SK-N-SH (cell line): ENCODE measurements around the gene SSTR4. TPM values are rescaled to one million over a fixed set of nuclear protein-coding genes. Genes with fewer than 3 reads are reported as not detected.

ENCODE experiments used
- CTCF ChIA-PET: fragments of 300-600, 350-600 bp; formaldehyde crosslinking; extraction: SDS; loops from one replicate; lab custom pipeline; 2021; lab: Yijun Ruan, JAX
- POLR2A ChIA-PET: fragments of 350-600 bp; sonication (Branson Sonifier 250); formaldehyde crosslinking; extraction: SDS; loops from one replicate; lab custom pipeline; 2020; ENCODE audit warnings: antibody characterized with exemption, inconsistent platforms; lab: Yijun Ruan, JAX
- DNase-seq: peaks from one replicate; pipeline ENCODE4 v3.0.0; 2012
- H2AFZ ChIP-seq: fragments of 200-600 bp; sonication (generic); 2 replicates; pipeline ENCODE4 v1.8.1; 2016; ENCODE audit warnings: antibody characterized with exemption, mild to moderate bottlenecking, low read depth
- H3F3A ChIP-seq: fragments of 200-600 bp; sonication (generic); replicated peaks from 2 replicates; pipeline ENCODE3; 2016; ENCODE audit warnings: antibody characterized with exemption, mild to moderate bottlenecking; ENCODE audit not compliant: insufficient read depth
- H3K27ac ChIP-seq, 2 experiments: fragments of 200-500 bp in 1 of 2; fragments of 200-600 bp in 1 of 2; sonication (Bioruptor generic) in 1 of 2; sonication (generic), shearing (Covaris generic) in 1 of 2; 2 replicates each; pipeline versions ENCODE4 v1.5.1 to v1.6.1; 2014 to 2016; ENCODE audit warnings: low read depth in 2 of 2, inconsistent platforms in 1 of 2, low read length in 1 of 2, mild to moderate bottlenecking in 1 of 2, mixed read lengths in 1 of 2
- H3K27me3 ChIP-seq: fragments of 200-600 bp; sonication (generic), shearing (Covaris generic); 2 replicates; pipeline ENCODE4 v1.6.1; 2016; ENCODE audit warnings: mixed run types; ENCODE audit not compliant: insufficient read depth
- H3K36me3 ChIP-seq, 2 experiments: fragments of 200-500 bp in 1 of 2; fragments of 200-600 bp in 1 of 2; sonication (Bioruptor generic) in 1 of 2; sonication (generic) in 1 of 2; replicated peaks in 1 of 2; 2 replicates each; pipeline versions ENCODE3 to v1.5.1; 2014 to 2016; ENCODE audit warnings: low read length in 1 of 2, mild to moderate bottlenecking in 1 of 2; ENCODE audit not compliant: insufficient read depth in 2 of 2, control insufficient read depth in 1 of 2
- H3K4me1 ChIP-seq, 2 experiments: fragments of 200-500 bp in 1 of 2; fragments of 200-600 bp in 1 of 2; sonication (Bioruptor generic) in 1 of 2; sonication (generic), shearing (Covaris generic) in 1 of 2; 2 replicates each; pipeline versions ENCODE4 v1.5.1 to v1.6.1; 2014 to 2016; ENCODE audit warnings: low read depth in 1 of 2, low read length in 1 of 2, mixed run types in 1 of 2; ENCODE audit not compliant: insufficient read depth in 2 of 2, control insufficient read depth in 1 of 2
- H3K4me2 ChIP-seq: fragments of 200-600 bp; sonication (generic), shearing (Covaris generic); 2 replicates; pipeline ENCODE4 v1.6.1; 2017; ENCODE audit warnings: mixed run types
- H3K4me3 ChIP-seq, 2 experiments: fragments of 200-500 bp in 1 of 2; fragments of 200-600 bp in 1 of 2; sonication (Bioruptor generic) in 1 of 2; sonication (generic), shearing (Covaris generic) in 1 of 2; 2 replicates each; pipeline versions ENCODE4 v1.5.1 to v1.8.1; 2014 to 2016; ENCODE audit warnings: low read depth in 2 of 2, inconsistent platforms in 1 of 2, low read length in 1 of 2, mild to moderate bottlenecking in 1 of 2, mixed read lengths in 1 of 2, moderate library complexity in 1 of 2
- H3K79me2 ChIP-seq: fragments of 200-600 bp; sonication (generic); 2 replicates; pipeline ENCODE4 v1.8.1; 2017; ENCODE audit warnings: mild to moderate bottlenecking; ENCODE audit not compliant: insufficient read depth
- H3K9ac ChIP-seq: fragments of 200-600 bp; sonication (generic); 2 replicates; pipeline ENCODE4 v1.6.1; 2017; ENCODE audit warnings: mixed run types
- H3K9me2 ChIP-seq: fragments of 200-600 bp; sonication (generic); 2 replicates; pipeline ENCODE4 v1.6.1; 2017; ENCODE audit warnings: mixed run types
- H3K9me3 ChIP-seq: fragments of 200-600 bp; sonication (generic); 2 replicates; pipeline ENCODE4 v1.6.1; 2017; ENCODE audit warnings: mixed run types, mild to moderate bottlenecking, moderate library complexity
- H4K20me1 ChIP-seq: fragments of 200-600 bp; sonication (generic); 2 replicates; pipeline ENCODE4 v1.6.1; 2017; ENCODE audit warnings: mild to moderate bottlenecking, mixed run types; ENCODE audit not compliant: insufficient read depth
- CHD2 ChIP-seq: fragments of 150-350 bp; IDR thresholded peaks from 2 replicates; pipeline ENCODE4 v1.6.1; 2018; ENCODE audit warnings: low read length; ENCODE audit not compliant: partially characterized antibody
- ELF1 ChIP-seq: IDR thresholded peaks from 2 replicates; pipeline ENCODE4 v1.4.0; 2012
- EP300 ChIP-seq, 2 experiments: IDR thresholded peaks; 2 replicates each; pipeline versions ENCODE4 v1.4.0 to v1.6.1; 2012; ENCODE audit warnings: borderline replicate concordance in 1 of 2, low read depth in 1 of 2, low read length in 1 of 2
- FOSL2 ChIP-seq: IDR thresholded peaks from 2 replicates; pipeline ENCODE4 v1.4.0; 2012; ENCODE audit warnings: low read depth, mild to moderate bottlenecking, moderate library complexity, borderline replicate concordance
- GATA2 ChIP-seq: sonication (generic); formaldehyde crosslinking; IDR thresholded peaks from 2 replicates; pipeline ENCODE4 v1.5.0; 2020; ENCODE audit warnings: mild to moderate bottlenecking, missing genetic modification reagents
- MEF2A ChIP-seq: IDR thresholded peaks from 2 replicates; pipeline ENCODE4 v1.4.0; 2012; ENCODE audit warnings: low read depth, borderline replicate concordance
- MXI1 ChIP-seq: IDR thresholded peaks from 2 replicates; pipeline ENCODE4 v1.6.1; 2012; ENCODE audit warnings: mild to moderate bottlenecking, low read depth, low read length, improper control_type of control experiment
- NFIC ChIP-seq: IDR thresholded peaks from 2 replicates; pipeline ENCODE4 v1.4.0; 2012; ENCODE audit warnings: borderline replicate concordance
- NRF1 ChIP-seq: IDR thresholded peaks from 2 replicates; pipeline ENCODE4 v1.6.1; 2012; ENCODE audit warnings: low read depth, mild to moderate bottlenecking, low read length
- POLR2AphosphoS5 ChIP-seq: IDR thresholded peaks from 2 replicates; pipeline ENCODE4 v1.6.1; 2012; ENCODE audit warnings: low read depth, low read length
- RAD21 ChIP-seq: IDR thresholded peaks from 2 replicates; pipeline ENCODE4 v1.6.1; 2012; ENCODE audit warnings: mild to moderate bottlenecking, low read length
- RCOR1 ChIP-seq: fragments of 150-350 bp; IDR thresholded peaks from 2 replicates; pipeline ENCODE4 v1.6.1; 2017; ENCODE audit warnings: antibody characterized with exemption, low read length
- RFX5 ChIP-seq: IDR thresholded peaks from 2 replicates; pipeline ENCODE4 v1.6.1; 2012; ENCODE audit warnings: mild to moderate bottlenecking, improper control_type of control experiment, low read length
- RXRA ChIP-seq: IDR thresholded peaks from 2 replicates; pipeline ENCODE4 v1.4.0; 2012; ENCODE audit warnings: low read depth, mild to moderate bottlenecking, borderline replicate concordance
- SMC3 ChIP-seq: IDR thresholded peaks from 2 replicates; pipeline ENCODE4 v1.6.1; 2012; ENCODE audit warnings: low read depth, low read length, improper control_type of control experiment
- TAF1 ChIP-seq: IDR thresholded peaks from 2 replicates; pipeline ENCODE4 v1.6.1; 2012; ENCODE audit warnings: low read depth, mild to moderate bottlenecking, low read length, moderate library complexity, borderline replicate concordance
- polyA plus RNA-seq, 3 experiments: library from polyadenylated mRNA; depleted of rRNA; stranded (reverse); fragments of >200 nt; gene quantifications; 2 replicates each; pipeline ENCODE4 v1.2.3, GENCODE V29; 2012
- TF ChIP-seq, protein P1 (sequence below): IDR thresholded peaks from 2 replicates; pipeline ENCODE4 v1.6.1; 2012; ENCODE audit warnings: mild to moderate bottlenecking, low read depth, low read length, moderate library complexity
- TF ChIP-seq, protein P2 (sequence below): IDR thresholded peaks from 2 replicates; pipeline ENCODE4 v1.4.0; 2012; ENCODE audit warnings: low read depth, borderline replicate concordance
- TF ChIP-seq, protein P3 (sequence below): IDR thresholded peaks from 2 replicates; pipeline ENCODE4 v1.4.0; 2012; ENCODE audit warnings: low read depth
- TF ChIP-seq, protein P4 (sequence below): IDR thresholded peaks from 2 replicates; pipeline ENCODE4; 2012

The SSTR4 gene
- polyA plus RNA-seq, 1 of the 3 experiments (the other 2 are of a cell fraction), result not detected

DNA sequence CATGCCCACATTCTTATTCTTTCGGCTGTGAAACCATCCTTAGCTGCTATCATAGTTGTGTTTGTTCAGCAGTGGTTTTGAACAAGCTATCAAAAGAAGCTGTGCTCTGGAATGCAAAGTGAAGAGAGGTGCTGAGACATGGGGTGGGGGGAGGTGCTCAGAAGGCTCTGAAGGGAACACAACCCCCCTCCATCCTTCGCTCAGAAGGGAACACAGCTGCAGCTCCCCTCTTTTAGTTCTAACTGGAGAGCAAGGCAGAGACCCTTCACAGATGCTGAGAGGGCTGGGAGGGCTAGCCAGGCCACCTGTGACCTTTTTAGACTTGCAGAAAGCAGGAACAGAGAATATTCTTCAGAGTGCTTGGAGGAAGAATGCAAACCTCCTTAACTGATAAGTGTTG, 17.6 kb upstream of the SSTR4 start (continued):
- TF ChIP-seq, protein P1, sequence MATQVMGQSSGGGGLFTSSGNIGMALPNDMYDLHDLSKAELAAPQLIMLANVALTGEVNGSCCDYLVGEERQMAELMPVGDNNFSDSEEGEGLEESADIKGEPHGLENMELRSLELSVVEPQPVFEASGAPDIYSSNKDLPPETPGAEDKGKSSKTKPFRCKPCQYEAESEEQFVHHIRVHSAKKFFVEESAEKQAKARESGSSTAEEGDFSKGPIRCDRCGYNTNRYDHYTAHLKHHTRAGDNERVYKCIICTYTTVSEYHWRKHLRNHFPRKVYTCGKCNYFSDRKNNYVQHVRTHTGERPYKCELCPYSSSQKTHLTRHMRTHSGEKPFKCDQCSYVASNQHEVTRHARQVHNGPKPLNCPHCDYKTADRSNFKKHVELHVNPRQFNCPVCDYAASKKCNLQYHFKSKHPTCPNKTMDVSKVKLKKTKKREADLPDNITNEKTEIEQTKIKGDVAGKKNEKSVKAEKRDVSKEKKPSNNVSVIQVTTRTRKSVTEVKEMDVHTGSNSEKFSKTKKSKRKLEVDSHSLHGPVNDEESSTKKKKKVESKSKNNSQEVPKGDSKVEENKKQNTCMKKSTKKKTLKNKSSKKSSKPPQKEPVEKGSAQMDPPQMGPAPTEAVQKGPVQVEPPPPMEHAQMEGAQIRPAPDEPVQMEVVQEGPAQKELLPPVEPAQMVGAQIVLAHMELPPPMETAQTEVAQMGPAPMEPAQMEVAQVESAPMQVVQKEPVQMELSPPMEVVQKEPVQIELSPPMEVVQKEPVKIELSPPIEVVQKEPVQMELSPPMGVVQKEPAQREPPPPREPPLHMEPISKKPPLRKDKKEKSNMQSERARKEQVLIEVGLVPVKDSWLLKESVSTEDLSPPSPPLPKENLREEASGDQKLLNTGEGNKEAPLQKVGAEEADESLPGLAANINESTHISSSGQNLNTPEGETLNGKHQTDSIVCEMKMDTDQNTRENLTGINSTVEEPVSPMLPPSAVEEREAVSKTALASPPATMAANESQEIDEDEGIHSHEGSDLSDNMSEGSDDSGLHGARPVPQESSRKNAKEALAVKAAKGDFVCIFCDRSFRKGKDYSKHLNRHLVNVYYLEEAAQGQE, result no peak
- TF ChIP-seq RFX5 (no peak), RAD21 (no peak)

DNA sequence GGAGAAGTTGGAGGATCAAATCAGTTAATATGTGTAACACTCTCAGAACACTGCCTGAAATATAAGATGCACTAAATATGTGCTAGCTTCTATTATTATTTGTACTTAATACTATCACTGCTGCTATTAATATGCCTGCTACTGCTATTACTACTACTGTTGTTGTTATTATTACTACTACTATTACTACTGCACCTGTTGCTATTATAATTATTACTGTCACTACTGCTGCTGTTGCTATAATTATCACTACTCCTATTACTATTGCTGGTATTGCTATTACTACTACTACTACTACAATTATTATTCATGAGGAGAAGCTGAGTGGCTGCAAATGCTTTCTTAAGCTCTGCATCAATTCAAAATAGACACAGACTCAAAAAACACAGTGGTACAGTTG, 16.7 kb upstream of the SSTR4 start:
- Histone ChIP-seq H3K9me3 (no peaks in the 10 kb centered on the region), H3K4me2 (no peak overlapping the region), H3K27me3 (peaks cover 20% of the 10 kb centered on the region; the same call in 1 of the 2 replicates), H3K79me2 (no peaks in the 10 kb centered on the region), H3K4me1 (no peaks in the 10 kb centered on the region), H3K36me3 (no peaks in the 10 kb centered on the region), H2AFZ (no peak overlapping the region), H3K9ac (no peak overlapping the region), H3F3A (no peaks in the 10 kb centered on the region), H3K9me2 (no peaks in the 10 kb centered on the region), H3K27ac (no peak overlapping the region), H3K4me3 (no peak overlapping the region), H4K20me1 (no peaks in the 10 kb centered on the region)
- TF ChIP-seq, protein P2, sequence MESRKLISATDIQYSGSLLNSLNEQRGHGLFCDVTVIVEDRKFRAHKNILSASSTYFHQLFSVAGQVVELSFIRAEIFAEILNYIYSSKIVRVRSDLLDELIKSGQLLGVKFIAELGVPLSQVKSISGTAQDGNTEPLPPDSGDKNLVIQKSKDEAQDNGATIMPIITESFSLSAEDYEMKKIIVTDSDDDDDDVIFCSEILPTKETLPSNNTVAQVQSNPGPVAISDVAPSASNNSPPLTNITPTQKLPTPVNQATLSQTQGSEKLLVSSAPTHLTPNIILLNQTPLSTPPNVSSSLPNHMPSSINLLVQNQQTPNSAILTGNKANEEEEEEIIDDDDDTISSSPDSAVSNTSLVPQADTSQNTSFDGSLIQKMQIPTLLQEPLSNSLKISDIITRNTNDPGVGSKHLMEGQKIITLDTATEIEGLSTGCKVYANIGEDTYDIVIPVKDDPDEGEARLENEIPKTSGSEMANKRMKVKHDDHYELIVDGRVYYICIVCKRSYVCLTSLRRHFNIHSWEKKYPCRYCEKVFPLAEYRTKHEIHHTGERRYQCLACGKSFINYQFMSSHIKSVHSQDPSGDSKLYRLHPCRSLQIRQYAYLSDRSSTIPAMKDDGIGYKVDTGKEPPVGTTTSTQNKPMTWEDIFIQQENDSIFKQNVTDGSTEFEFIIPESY, result no peak
- TF ChIP-seq, protein P1, result no peak
- TF ChIP-seq ELF1, result no peak
- no peak for TF ChIP-seq RXRA
- TF ChIP-seq GATA2 (CRISPR knock-in tag), result no peak
- TF ChIP-seq MEF2A, result no peak
- TF ChIP-seq TAF1, result no peak
- TF ChIP-seq NFIC, result no peak
- TF ChIP-seq, protein P3, sequence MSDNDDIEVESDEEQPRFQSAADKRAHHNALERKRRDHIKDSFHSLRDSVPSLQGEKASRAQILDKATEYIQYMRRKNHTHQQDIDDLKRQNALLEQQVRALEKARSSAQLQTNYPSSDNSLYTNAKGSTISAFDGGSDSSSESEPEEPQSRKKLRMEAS, result no peak
- no peak for TF ChIP-seq MXI1
- TF ChIP-seq POLR2AphosphoS5, result no peak
- TF ChIP-seq FOSL2, result no peak
- TF ChIP-seq SMC3, result no peak
- no peak for TF ChIP-seq NRF1
- no peak for TF ChIP-seq CHD2
- TF ChIP-seq, protein P4, sequence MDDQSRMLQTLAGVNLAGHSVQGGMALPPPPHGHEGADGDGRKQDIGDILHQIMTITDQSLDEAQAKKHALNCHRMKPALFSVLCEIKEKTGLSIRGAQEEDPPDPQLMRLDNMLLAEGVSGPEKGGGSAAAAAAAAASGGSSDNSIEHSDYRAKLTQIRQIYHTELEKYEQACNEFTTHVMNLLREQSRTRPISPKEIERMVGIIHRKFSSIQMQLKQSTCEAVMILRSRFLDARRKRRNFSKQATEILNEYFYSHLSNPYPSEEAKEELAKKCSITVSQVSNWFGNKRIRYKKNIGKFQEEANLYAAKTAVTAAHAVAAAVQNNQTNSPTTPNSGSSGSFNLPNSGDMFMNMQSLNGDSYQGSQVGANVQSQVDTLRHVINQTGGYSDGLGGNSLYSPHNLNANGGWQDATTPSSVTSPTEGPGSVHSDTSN, result no peak
- no peak for TF ChIP-seq EP300 (IDR thresholded peaks at IDR 0.05; ENCODE audit: borderline replicate concordance in 1 of 2, low read depth in 1 of 2, low read length in 1 of 2)
- TF ChIP-seq RCOR1, result no peak
- ChIA-PET POLR2A (no interaction called here), CTCF (no interaction called here)
- DNase-seq, result no peak
